Kidney (tissue), 14 donors: ENCODE results near the gene CXADR. TPM values are rescaled to one million over a fixed set of nuclear protein-coding genes. Genes with fewer than 3 reads are reported as not detected.
A peak's percentile ranks its signal among the peaks of the same experiment; 100 is the strongest.

Source experiments
- DNase-seq, 5 donors: peaks; one replicate each; pipeline ENCODE4 v3.0.0-alpha.2; 2013 to 2020
- FAIRE-seq: peaks from 2 replicates; lab custom pipeline; 2012; peaks lifted over from hg19 to GRCh38; lab: Jason Lieb, UNC
- H3K27ac ChIP-seq, 2 donors: one replicate each; pipeline ENCODE4 v1.7.0; 2013; ENCODE audit warnings: low read depth in 2 of 2, low read length in 2 of 2, inconsistent platforms in 1 of 2
- H3K27me3 ChIP-seq: one replicate; pipeline ENCODE4 v1.7.1; 2013; ENCODE audit warnings: low read length, inconsistent platforms; ENCODE audit not compliant: control insufficient read depth, insufficient read depth
- H3K36me3 ChIP-seq, 3 donors: one replicate each; pipeline versions ENCODE4 v1.7.0 to v1.7.1; 2013; ENCODE audit warnings: low read length in 3 of 3, control low read depth in 1 of 3, inconsistent platforms in 1 of 3; ENCODE audit not compliant: insufficient read depth in 3 of 3, control insufficient read depth in 2 of 3
- H3K4me1 ChIP-seq, 3 donors: one replicate each; pipeline versions ENCODE4 v1.7.0 to v1.7.1; 2013; ENCODE audit warnings: low read length in 3 of 3, inconsistent platforms in 1 of 3, low read depth in 1 of 3; ENCODE audit not compliant: control insufficient read depth in 2 of 3, insufficient read depth in 2 of 3
- H3K4me3 ChIP-seq, 3 donors: one replicate each; pipeline versions ENCODE4 v1.7.0 to v1.8.1; 2013; ENCODE audit warnings: low read length in 3 of 3, control low read depth in 1 of 3, inconsistent platforms in 1 of 3
- H3K9ac ChIP-seq, 3 donors: one replicate each; pipeline versions ENCODE4 v1.7.0 to v1.7.1; 2013; ENCODE audit warnings: low read length in 3 of 3, control low read depth in 1 of 3, inconsistent platforms in 1 of 3
- H3K9me3 ChIP-seq, 3 donors: one replicate each; pipeline versions ENCODE4 v1.7.0 to v1.7.1; 2013; ENCODE audit warnings: low read length in 3 of 3, control low read depth in 1 of 3, inconsistent platforms in 1 of 3; ENCODE audit not compliant: control insufficient read depth in 2 of 3, insufficient read depth in 1 of 3
- CTCF ChIP-seq: IDR thresholded peaks from 3 replicates; pipeline ENCODE4 v1.5.1; 2012; ENCODE audit warnings: mild to moderate bottlenecking, moderate library complexity, borderline replicate concordance; ENCODE audit not compliant: insufficient read depth; ENCODE audit errors: extremely low read depth
- intact Hi-C: fragments of 100-400 bp; cut with DNase I; formaldehyde crosslinking; loops from one replicate; pipeline ENCODE4 v1.11.1; 2022
- polyA plus RNA-seq: library from polyadenylated mRNA; stranded (reverse); fragments of 350-450 nt; fragmentation: Illumina TruSeq; extraction: RNeasy Lipid Tissue Mini Kit (QIAGEN cat#74804); gene quantifications from one replicate; pipeline ENCODE4 v1.2.3, GENCODE V29; 2014; ENCODE audit warnings: low read depth, low replicate concordance; ENCODE audit not compliant: insufficient read depth
- total RNA-seq: library from RNA; stranded (reverse); fragmentation: NEBNext Ultra II Directional; extraction: Animal tissue kit (Norgen Biotek cat#: 25700); gene quantifications from one replicate; pipeline ENCODE4 v1.2.1, GENCODE V29; 2021
- donor health status: control.
- donor health status: control.
- donor health status: control.
- donor health status: control.
- donor health status: control.
- donor health status: DM: yes; HTN: yes; CAD: no.
- donor health status: Normal renal cell carcinoma (clear cell type).

CXADR gene
- total and polyA plus RNA-seq, 2 donors from 2014 or later: 5.2 to 34.4 TPM

DNA sequence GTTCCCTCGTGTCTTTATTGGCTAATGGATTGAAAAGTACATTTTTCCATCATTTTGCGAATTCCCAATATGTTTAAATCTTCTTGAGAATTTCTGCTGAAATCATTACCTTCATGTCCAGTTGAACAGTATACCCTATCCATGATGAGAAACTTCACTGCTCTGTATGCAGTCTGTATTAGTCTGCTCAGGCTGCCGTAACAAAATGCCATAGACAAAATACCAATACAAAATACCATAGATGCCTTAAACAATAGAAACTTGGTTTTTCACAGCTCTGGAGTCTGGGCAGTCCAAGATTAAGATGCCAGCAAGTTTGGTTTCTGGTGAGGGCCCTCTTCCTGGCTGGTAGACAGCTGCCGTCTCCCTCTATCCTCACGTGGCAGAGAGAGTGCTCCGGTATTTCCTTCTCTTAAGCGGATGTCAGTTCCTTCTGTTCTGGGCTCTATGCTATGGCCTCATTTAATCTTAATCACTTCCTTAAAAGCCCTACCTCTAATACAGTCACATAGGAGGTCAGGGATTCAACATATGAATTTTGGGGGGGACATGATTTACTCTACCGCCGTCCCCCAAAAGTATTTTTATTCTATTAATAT is 27.0 kb downstream of the CXADR start:
- no peaks in the 10 kb centered on the region for H3K36me3 ChIP-seq
- intact Hi-C loops: no loop called here
- no peak for FAIRE-seq
- H3K9ac ChIP-seq: no peak overlapping the region
- no peak overlapping the region for H3K4me3 ChIP-seq
- no peaks in the 10 kb centered on the region for H3K27me3 ChIP-seq
- no peak for TF ChIP-seq CTCF
- H3K4me1 ChIP-seq: peaks cover 0 to 4% (median 4%) of the 10 kb centered on the region in 3 donors
- DNase-seq: no peak
- H3K27ac ChIP-seq: no peak overlapping the region
- no peaks in the 10 kb centered on the region for H3K9me3 ChIP-seq

DNA sequence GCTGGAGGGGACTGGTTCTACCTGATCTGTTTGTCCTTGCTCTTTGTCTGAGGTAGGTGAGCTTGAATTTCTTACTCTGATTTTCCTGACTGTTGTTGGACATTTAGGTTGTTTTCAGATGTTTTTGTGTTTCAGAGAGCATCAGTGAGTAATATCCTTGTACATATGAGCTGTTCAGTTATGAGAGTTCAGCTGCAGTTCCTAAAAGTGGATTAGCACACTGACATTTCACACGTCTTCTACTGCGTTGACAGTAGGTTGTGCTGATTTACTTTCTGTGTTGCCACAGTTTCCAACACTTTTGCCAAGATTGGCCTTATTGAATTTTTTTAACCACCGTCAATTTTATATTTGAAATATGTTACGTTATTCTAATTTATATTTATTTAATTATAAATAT is 27.7 kb downstream of the CXADR start:
- H3K4me1 ChIP-seq: peaks cover 0 to 4% (median 4%) of the 10 kb centered on the region in 3 donors
- DNase-seq (no peak), FAIRE-seq (no peak)
- no peaks in the 10 kb centered on the region for H3K27me3 ChIP-seq
- no peak for TF ChIP-seq CTCF
- H3K4me3 ChIP-seq: no peak overlapping the region
- no peak overlapping the region for H3K27ac ChIP-seq
- H3K9ac ChIP-seq: no peak overlapping the region
- no peaks in the 10 kb centered on the region for H3K9me3 ChIP-seq
- no peaks in the 10 kb centered on the region for H3K36me3 ChIP-seq
- intact Hi-C loops: no loop called here

DNA sequence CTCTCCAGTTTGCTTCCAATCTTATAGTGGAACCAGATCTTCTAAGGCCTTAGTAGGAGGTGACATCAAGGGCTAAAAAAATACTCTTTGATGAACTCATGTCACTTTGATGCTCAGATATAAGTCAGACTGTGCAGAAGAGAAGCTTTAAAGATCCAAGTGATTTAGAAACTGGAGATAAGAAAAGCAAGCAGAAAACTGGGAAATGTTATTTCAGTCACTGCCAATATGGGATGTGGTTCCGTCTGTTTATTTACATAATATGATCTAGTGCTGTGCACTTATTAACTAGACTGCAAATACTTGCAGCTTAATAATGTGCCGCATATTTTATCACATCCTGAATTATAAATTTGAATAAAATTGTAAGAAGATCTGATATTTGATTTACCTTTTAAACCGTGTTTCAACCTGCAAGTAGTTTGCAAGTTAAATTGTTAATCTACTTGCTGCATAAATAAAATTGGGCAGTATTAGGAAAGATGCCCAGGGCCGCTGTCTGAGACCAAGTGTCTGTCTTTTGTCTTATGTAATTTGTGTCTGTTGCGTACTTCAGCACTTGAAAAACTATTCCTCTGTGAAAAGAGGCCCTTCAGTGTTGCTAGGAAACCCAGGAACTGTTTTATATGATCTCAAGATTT is 29.6 kb downstream of the CXADR start:
- H3K27ac ChIP-seq: no peak overlapping the region
- peaks cover 0 to 2% (median 0%) of the 10 kb centered on the region in 3 donors for H3K36me3 ChIP-seq
- no peak for FAIRE-seq
- TF ChIP-seq CTCF: no peak
- no peak overlapping the region for H3K9ac ChIP-seq
- no peak overlapping the region for H3K4me3 ChIP-seq
- no peaks in the 10 kb centered on the region for H3K27me3 ChIP-seq
- H3K9me3 ChIP-seq: no peaks in the 10 kb centered on the region
- intact Hi-C loops: no loop called here
- DNase-seq: peak in 2 of 5 donors; percentile 26 to 31
- peaks cover 0 to 4% (median 4%) of the 10 kb centered on the region in 3 donors for H3K4me1 ChIP-seq
